Gastroesophageal sphincter (tissue), 4 donors: ENCODE results near the gene HUNK. TPM values are rescaled to one million over a fixed set of nuclear protein-coding genes. Genes with fewer than 3 reads are reported as not detected.

Experiments used
- ATAC-seq: fragments of 150-250 bp; one replicate; pipeline ENCODE4 v1.9.1; 2016; ENCODE audit warnings: mild to moderate bottlenecking, moderate library complexity
- H3K27ac ChIP-seq, 4 donors: fragments of 200-600 bp; sonication (generic) in 3 of 4; 1 replicate in 3 of 4; 2 replicates in 1 of 4; pipeline ENCODE4 v1.5.1; 2016 to 2019
- H3K27me3 ChIP-seq: fragments of 200-600 bp; sonication (generic); one replicate; pipeline ENCODE4 v1.5.1; 2019
- H3K36me3 ChIP-seq, 2 donors: fragments of 200-600 bp; sonication (generic); one replicate each; pipeline ENCODE4 v1.5.1; 2019; ENCODE audit warnings: control low read depth in 1 of 2
- H3K4me1 ChIP-seq, 3 donors: fragments of 200-600 bp; sonication (generic); 1 replicate in 2 of 3; 2 replicates in 1 of 3; pipeline ENCODE4 v1.5.1; 2016 to 2019; ENCODE audit warnings: control low read depth in 2 of 3
- H3K4me3 ChIP-seq, 2 donors: fragments of 200-600 bp; sonication (generic); one replicate each; pipeline ENCODE4 v1.5.1; 2019; ENCODE audit warnings: mild to moderate bottlenecking in 1 of 2, moderate library complexity in 1 of 2
- H3K9me3 ChIP-seq, 3 donors: fragments of 200-600 bp; sonication (generic); one replicate each; pipeline ENCODE4 v1.5.1; 2017 to 2019; ENCODE audit warnings: control low read depth in 2 of 3
- EP300 ChIP-seq: sonication (generic); formaldehyde crosslinking; IDR thresholded peaks from one replicate; pipeline ENCODE4 v1.6.1; 2017; ENCODE audit warnings: antibody characterized with exemption, mild to moderate bottlenecking
- POLR2A ChIP-seq, 2 donors: fragments of 450-650 bp; IDR thresholded peaks; one replicate each; pipeline ENCODE4 v1.6.1; 2017; ENCODE audit warnings: antibody characterized with exemption in 2 of 2, mild to moderate bottlenecking in 2 of 2, moderate library complexity in 1 of 2
- POLR2AphosphoS5 ChIP-seq: sonication (generic); formaldehyde crosslinking; IDR thresholded peaks from one replicate; pipeline ENCODE4 v1.6.1; 2017; ENCODE audit warnings: antibody characterized with exemption
- WGBS, 2 donors: methylation state at CpG; one replicate each; pipeline ENCODE4 v1.1.5; 2018; ENCODE audit warnings: low coverage in 1 of 2; 5-methylcytosine and 5-hydroxymethylcytosine counted together
- total RNA-seq, 4 donors: library from RNA; depleted of rRNA; stranded (reverse); fragments of >200 nt; gene quantifications; one replicate each; pipeline ENCODE4 v1.1.0, GENCODE V29; 2016
- TF ChIP-seq, protein P1 (sequence below), 4 experiments: fragments of 200-600 bp in 2 of 4; fragments of 450-650 bp in 2 of 4; sonication (generic) in 1 of 4; IDR thresholded peaks; one replicate each; pipeline ENCODE4 v1.5.1; 2017 to 2019; ENCODE audit warnings: antibody characterized with exemption in 4 of 4, mild to moderate bottlenecking in 2 of 4, moderate library complexity in 2 of 4

HUNK gene
- total RNA-seq, 4 donors from 2014 or later, result 0.47 to 1.7 (median 0.81) TPM

DNA sequence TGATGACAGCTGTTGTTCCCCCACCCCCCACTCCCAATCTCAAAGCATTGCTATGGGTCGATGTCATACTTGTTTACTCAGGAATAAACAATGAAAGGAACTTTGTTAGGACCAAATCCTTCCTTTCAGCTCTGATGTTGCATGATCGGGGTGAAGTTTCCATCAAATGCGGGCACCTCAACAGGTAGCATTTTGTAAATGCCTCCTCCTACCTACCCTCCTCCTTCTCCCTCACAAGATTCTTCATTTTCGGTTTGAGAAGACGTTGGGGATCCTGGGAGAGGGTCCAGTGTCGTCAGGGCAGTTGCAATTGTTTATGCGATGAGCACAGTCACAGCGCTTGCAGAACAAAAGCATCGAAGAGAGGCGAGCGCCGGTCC is 758 bp upstream of the HUNK start:
- Histone ChIP-seq H3K4me3 (peak overlapping the region in 1 of 2 donors; percentile 68), H3K27ac (no peak overlapping the region), H3K36me3 (no peaks in the 10 kb centered on the region), H3K27me3 (peaks cover 55% of the 10 kb centered on the region), H3K4me1 (peaks cover 0 to 34% (median 13%) of the 10 kb centered on the region in 3 donors), H3K9me3 (no peaks in the 10 kb centered on the region)
- ATAC-seq, result no peak
- WGBS, 2 donors, result 11 to 40% methylated on average over 1 to 8 of the region's 12 CpGs
- TF ChIP-seq, protein P1, sequence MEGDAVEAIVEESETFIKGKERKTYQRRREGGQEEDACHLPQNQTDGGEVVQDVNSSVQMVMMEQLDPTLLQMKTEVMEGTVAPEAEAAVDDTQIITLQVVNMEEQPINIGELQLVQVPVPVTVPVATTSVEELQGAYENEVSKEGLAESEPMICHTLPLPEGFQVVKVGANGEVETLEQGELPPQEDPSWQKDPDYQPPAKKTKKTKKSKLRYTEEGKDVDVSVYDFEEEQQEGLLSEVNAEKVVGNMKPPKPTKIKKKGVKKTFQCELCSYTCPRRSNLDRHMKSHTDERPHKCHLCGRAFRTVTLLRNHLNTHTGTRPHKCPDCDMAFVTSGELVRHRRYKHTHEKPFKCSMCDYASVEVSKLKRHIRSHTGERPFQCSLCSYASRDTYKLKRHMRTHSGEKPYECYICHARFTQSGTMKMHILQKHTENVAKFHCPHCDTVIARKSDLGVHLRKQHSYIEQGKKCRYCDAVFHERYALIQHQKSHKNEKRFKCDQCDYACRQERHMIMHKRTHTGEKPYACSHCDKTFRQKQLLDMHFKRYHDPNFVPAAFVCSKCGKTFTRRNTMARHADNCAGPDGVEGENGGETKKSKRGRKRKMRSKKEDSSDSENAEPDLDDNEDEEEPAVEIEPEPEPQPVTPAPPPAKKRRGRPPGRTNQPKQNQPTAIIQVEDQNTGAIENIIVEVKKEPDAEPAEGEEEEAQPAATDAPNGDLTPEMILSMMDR (IDR thresholded peaks at IDR 0.05), result no peak
- no peak for TF ChIP-seq POLR2AphosphoS5
- no peak for TF ChIP-seq POLR2A (IDR thresholded peaks at IDR 0.05)
- no peak for TF ChIP-seq EP300

DNA sequence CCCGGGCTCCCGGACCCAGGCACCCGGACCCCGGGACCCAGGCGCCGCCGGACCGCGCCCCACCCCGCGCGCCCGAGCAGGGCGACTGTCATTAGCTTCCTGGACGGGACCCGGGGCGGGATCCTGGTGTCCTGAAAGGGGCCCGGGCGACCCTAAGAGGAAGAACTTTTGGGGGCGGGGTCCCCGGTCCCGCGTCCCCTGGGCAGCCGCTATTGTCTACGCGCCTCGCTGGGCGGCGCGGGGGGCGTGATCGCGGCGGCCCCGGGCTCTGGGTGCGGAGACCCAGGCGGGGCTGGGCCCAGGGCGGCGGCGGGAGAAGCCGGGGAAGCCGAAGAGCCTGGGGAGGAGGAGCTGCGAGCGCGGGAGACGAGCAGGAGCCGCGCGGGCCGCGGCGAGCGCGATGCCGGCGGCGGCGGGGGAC is 465 bp downstream of the HUNK start:
- peaks cover 55% of the 10 kb centered on the region for H3K27me3 ChIP-seq
- peak overlapping the region in 2 of 4 donors; percentile 43 to 77 for H3K27ac ChIP-seq
- TF ChIP-seq EP300 (no peak), POLR2A (IDR thresholded peaks at IDR 0.05) (no peak), POLR2AphosphoS5 (no peak)
- TF ChIP-seq, protein P1 (IDR thresholded peaks at IDR 0.05), result no peak
- H3K36me3 ChIP-seq, result no peaks in the 10 kb centered on the region
- WGBS, 2 donors, result no CpG with 5 or more reads among the region's 58 CpGs
- peak overlapping the region; percentile 46 to 68 for H3K4me3 ChIP-seq
- peaks cover 0 to 34% (median 13%) of the 10 kb centered on the region in 3 donors for H3K4me1 ChIP-seq
- H3K9me3 ChIP-seq, result no peaks in the 10 kb centered on the region
- ATAC-seq, result peak; percentile 48

DNA sequence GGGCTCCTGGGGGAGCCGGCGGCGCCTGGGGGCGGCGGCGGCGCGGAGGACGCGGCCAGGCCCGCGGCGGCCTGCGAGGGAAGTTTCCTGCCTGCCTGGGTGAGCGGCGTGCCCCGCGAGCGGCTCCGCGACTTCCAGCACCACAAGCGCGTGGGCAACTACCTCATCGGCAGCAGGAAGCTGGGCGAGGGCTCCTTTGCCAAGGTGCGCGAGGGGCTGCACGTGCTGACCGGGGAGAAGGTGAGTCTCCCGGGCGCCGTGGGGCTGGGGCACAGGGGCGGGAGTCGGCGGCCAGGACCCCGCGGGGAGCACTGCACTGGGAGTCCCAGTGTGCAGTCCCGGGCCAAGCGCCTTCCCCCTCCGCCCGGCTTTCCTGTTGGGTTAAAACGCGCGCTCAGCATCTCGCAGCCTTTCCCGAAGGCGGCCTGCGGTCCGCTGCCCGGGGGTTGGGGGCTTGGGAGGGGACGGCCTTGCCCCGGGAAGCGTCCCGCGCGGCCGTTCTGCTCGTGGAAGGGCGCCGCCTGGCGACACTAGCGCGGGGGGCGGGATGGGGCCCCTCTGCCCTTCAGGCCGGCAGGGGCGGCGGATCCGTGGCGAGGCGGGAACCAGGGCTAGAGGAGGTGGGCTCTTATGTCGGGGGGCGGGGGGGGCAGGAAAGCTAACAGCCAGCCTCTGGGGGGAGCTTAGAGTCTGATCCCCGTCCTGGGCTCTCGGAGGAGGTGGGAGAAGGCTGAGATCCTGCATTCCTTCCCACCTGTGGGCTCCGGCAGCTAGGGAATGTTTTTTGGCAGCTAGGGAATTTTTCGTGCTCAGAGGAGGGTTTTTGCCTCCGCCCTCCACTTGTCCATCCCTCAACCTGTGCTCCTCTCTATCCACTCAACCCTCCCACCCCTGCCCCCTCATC is 1.1 kb downstream of the HUNK start:
- H3K4me1 ChIP-seq, result peaks cover 0 to 40% (median 13%) of the 10 kb centered on the region in 3 donors
- H3K36me3 ChIP-seq, result no peaks in the 10 kb centered on the region
- peaks cover 55% of the 10 kb centered on the region for H3K27me3 ChIP-seq
- peak overlapping the region in 2 of 4 donors; percentile 4 to 77 for H3K27ac ChIP-seq
- WGBS, 2 donors, result 7 to 8% methylated on average over 3 to 17 of the region's 77 CpGs
- ATAC-seq, result peak; percentile 40
- peak overlapping the region; percentile 46 to 68 for H3K4me3 ChIP-seq
- TF ChIP-seq, protein P1 (IDR thresholded peaks at IDR 0.05), result peak; percentile 32 to 72 (median 48)
- TF ChIP-seq EP300, result no peak
- no peak for TF ChIP-seq POLR2AphosphoS5
- H3K9me3 ChIP-seq, result no peaks in the 10 kb centered on the region

DNA sequence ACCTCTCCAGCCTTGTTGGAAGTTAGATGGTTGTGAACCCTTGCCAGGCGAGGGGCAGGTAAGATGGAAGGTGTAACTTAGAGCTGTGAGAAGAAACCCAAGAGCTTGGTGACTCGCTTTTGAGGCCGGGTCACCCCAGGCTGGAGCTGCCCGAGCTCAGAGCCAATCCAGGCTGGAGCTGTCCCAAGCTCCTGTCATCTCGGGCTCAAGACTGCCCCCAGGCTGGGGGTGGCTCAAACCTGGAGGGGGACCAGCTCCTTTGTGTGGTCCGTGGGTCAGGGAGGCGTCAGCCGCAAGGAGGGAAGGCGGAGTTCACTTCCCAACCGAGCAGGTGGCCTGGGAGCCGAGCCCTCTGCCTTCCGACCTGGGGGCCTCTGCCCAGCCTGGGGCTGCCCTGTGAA is 2.0 kb downstream of the HUNK start:
- H3K27me3 ChIP-seq, result peaks cover 49% of the 10 kb centered on the region
- no peak for ATAC-seq
- H3K9me3 ChIP-seq, result no peaks in the 10 kb centered on the region
- TF ChIP-seq POLR2AphosphoS5 (no peak), POLR2A (IDR thresholded peaks at IDR 0.05) (no peak), EP300 (no peak)
- TF ChIP-seq, protein P1 (IDR thresholded peaks at IDR 0.05), result no peak
- H3K27ac ChIP-seq, result peak overlapping the region in 1 of 4 donors; percentile 77
- H3K4me3 ChIP-seq, result peak overlapping the region in 1 of 2 donors; percentile 68
- WGBS, 2 donors, result 69 to 70% methylated on average over 2 to 7 of the region's 12 CpGs
- peaks cover 0 to 48% (median 13%) of the 10 kb centered on the region in 3 donors for H3K4me1 ChIP-seq
- no peaks in the 10 kb centered on the region for H3K36me3 ChIP-seq
